GM19043 (cell line): ENCODE data around the gene DNAH11.

Source experiments
- ATAC-seq: cut with Tn5 transposase; IDR thresholded peaks from one replicate; pipeline ENCODE4 v1.9.1; 2021; ENCODE audit warnings: low read depth; ENCODE audit not compliant: unreplicated experiment

DNAH11 gene

GRCh38 chr7:21550076-21550475 lies 7.2 kb downstream of the DNAH11 start:
- ATAC-seq, result no peak

- no peak for ATAC-seq
Observed at GRCh38 chr7:21550821-21551531, 8.1 kb downstream of the DNAH11 start.

GRCh38 chr7:21562385-21562784 lies 19.5 kb downstream of the DNAH11 start:
- no peak for ATAC-seq

GRCh38 chr7:21565614-21566013 lies 22.8 kb downstream of the DNAH11 start:
- no peak for ATAC-seq

DNA sequence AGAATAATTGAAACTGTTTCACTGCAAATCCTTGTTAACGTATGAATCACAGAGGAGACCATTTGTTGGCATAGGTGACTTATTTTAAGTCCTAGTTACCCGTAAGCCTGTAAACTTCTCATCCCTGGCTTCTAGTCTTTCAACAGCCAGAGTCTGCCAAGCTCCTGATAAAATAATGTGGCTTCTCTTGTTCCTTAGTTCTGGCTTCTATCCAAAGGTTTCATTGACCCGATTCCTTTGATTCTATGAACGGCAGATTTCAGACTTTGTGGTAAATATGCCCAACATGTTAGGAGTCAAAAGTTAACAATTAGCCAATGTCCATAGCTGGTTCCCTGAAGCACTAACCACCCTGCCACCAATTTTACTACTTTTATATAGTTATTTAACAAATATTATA lies 23.3 kb downstream of the DNAH11 start:
- ATAC-seq, result no peak

GRCh38 chr7:21568762-21569161 lies 25.9 kb downstream of the DNAH11 start:
- ATAC-seq, result no peak

DNA sequence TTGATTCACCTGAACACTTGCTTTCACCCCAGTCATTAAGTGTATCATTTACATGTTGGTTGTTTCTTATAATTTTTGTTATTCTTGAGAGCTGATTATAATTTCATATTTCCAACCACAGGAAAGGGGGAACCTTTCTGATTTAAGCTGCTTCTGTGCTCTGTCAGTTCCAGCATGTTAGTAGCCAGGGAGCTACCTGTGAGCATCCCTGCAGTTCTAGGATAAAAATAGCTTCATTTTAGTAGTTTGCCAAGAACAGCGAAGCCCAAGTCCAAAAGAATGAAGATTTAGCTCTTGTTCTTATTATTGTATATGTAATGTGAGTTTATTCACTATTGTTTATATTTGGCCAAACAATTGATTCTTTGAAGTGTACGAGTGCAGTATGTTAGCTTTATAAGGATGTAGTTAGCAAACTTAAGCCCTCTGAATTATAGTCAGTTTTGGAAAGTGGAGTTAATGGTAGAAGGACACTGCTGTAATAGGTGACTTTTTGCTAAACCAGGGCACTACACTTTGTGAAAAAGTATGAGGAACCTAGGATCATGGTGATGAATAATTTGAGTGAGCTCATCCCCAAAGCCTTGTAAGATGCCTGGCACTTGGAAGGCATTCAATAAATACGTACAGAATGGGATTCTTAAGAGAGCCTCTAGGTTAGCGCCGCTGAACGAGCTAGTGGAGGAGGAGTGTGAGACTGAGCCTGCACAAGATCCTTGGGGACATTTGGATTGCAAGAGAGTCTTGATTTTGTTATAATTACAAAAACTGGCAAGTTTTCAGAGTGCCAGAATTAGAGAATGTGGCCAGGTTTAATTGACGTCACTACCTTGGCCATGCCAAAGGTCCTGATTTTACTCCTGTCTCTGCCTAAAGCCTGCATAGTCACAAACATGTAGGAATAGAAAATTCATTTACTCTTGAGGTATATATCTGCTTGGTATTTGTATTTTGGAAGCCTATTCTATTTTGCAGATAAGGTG lies 29.8 kb downstream of the DNAH11 start:
- no peak for ATAC-seq

DNA sequence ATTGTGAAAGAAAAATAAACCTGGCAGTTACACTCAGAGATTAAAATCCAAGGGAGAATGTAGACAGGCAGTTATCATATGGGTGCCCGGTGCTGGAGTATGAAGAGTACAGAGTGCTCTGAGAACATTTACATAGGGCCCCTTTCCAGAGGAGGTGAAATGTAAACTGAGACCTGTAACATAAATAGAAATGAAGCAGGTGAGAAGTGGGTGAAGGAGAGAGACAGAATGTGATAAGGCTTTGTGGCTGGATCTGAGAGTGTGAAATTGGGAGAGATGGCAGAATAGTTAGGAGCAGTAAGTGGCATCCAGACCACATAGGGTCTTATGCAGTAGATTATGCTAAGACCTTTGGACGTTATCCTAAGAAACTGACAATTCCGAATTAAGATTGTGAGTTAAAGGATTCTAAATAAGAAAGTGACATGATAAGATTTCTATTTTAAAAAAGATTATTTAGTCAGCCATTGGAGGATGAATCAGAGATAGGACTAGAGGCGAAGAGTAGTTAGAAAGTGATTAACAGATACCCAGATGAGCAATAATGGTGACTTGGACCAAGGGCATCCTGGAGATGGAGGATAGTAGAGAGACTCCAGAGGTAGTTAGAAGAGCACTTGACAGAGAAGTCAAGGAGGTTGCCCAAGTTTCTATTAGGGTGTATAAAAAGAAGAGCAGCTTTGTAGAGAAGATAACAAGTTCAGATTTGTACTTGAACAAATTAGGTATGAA lies 36.7 kb downstream of the DNAH11 start:
- no peak for ATAC-seq

GRCh38 chr7:21580073-21580521 lies 37.3 kb downstream of the DNAH11 start:
- ATAC-seq, result no peak

DNA sequence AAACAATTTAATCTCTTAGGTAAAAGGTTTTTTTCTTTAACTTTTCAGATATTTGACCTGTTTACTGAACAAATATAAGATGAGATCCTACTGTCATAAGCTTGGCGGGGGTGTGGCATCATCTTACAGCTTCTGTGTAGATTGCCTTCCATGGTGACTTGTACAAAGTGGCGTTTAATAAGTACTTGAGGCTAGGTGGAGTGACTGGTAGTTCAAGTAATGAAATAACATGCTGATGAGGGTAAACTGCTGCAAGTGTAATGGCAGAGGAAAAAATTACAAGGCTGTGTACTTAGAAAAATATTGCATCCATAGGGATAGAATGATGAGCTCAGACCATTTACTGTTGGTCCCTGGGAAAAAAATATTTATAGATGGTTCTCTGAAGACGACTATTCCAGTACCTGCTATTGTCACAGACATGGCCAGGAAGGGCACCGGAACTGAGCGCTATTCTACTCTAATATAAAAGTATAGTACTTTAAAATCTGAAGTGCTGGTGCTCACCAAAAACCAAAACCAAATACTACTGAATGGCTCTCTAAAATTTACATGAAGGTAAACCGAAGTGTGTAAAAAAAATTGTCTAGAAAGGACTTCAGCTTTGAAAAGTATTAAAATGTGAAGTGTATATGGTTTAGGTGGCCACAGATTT lies 42.4 kb downstream of the DNAH11 start:
- ATAC-seq, result no peak

- ATAC-seq, result no peak
Observed at GRCh38 chr7:21587139-21587784, 44.4 kb downstream of the DNAH11 start.

- ATAC-seq, result no peak
Observed at GRCh38 chr7:21596801-21597200, 54.0 kb downstream of the DNAH11 start.

DNA sequence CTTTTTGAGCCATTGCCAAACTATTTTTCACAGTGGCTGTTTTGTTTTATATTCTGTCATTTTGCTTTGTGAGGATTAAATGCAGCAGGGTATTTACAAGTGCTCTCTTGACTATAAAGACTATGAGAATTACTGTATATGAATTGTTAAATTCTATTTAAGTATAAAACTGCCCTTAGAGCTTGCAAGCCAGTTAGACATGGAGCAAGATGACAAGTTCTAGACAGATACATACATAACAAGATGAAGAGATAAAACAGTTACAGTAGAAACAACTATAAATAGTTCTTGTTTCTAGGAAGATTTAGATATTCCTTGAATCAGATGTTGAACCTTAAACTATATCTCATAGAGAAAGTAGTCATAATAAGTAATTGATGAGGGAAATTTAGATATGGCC lies 60.6 kb downstream of the DNAH11 start:
- ATAC-seq, result no peak

GRCh38 chr7:21603972-21604749 lies 61.3 kb downstream of the DNAH11 start:
- no peak for ATAC-seq

- no peak for ATAC-seq
Observed at GRCh38 chr7:21605008-21605585, 62.3 kb downstream of the DNAH11 start.

GRCh38 chr7:21608465-21608864 lies 65.6 kb downstream of the DNAH11 start:
- no peak for ATAC-seq

- ATAC-seq, result no peak
Observed at GRCh38 chr7:21611129-21611528, 68.3 kb downstream of the DNAH11 start.

GRCh38 chr7:21616091-21616490 lies 73.3 kb downstream of the DNAH11 start:
- ATAC-seq, result no peak
